LNCaP clone FGC (cell line): ENCODE data around the gene SALL1.

Experiments
- DNase-seq: peaks from one replicate; pipeline ENCODE4 v3.0.0-alpha.2; 2011; ENCODE audit warnings: low read depth
- H3K4me3 ChIP-seq: 2 replicates; pipeline ENCODE4 v1.5.1; 2011; ENCODE audit warnings: mild to moderate bottlenecking, low read depth, low read length, control low read depth
- TF ChIP-seq, protein P1 (sequence below): IDR thresholded peaks from 2 replicates; pipeline ENCODE4 v1.5.1; 2012; ENCODE audit warnings: mild to moderate bottlenecking; ENCODE audit not compliant: control insufficient read depth, insufficient read depth; ENCODE audit errors: extremely low read depth

SALL1 gene

DNA sequence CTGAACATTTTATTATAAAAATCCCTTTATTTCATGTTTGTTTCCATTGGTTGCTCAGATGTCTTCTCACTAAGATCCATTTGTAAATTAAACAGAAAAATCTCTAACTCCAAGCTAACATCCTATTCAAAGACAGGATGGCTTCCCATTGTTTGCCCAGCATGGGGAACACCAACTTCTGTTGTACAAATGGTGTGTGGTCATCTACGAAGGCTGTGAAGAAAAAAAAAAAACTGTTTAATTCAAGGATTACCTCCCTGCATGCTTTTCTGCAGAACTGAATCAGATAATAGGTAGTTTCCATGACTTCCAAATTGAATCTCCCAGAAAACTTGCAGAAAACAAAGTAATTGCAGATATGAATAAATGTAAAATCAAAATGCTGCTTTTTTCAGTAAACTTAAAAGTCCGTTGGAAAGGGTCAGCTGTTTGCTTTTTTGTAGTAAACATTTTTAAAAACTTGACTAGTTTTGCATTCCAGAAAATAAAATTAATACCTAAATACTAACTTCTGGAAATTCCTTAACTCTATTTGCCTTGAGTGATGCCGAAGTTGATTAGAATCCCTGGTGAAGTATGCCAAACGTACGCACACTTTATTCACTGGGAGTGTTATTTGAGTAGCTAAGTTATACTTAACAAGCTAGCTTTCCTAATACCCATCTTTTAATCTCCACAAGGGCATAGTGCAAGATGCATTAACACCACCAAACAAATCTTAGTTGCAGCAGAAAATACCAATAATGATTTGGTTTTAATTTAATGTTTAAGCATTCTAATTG lies 7.7 kb downstream of the SALL1 start:
- TF ChIP-seq, protein P1, sequence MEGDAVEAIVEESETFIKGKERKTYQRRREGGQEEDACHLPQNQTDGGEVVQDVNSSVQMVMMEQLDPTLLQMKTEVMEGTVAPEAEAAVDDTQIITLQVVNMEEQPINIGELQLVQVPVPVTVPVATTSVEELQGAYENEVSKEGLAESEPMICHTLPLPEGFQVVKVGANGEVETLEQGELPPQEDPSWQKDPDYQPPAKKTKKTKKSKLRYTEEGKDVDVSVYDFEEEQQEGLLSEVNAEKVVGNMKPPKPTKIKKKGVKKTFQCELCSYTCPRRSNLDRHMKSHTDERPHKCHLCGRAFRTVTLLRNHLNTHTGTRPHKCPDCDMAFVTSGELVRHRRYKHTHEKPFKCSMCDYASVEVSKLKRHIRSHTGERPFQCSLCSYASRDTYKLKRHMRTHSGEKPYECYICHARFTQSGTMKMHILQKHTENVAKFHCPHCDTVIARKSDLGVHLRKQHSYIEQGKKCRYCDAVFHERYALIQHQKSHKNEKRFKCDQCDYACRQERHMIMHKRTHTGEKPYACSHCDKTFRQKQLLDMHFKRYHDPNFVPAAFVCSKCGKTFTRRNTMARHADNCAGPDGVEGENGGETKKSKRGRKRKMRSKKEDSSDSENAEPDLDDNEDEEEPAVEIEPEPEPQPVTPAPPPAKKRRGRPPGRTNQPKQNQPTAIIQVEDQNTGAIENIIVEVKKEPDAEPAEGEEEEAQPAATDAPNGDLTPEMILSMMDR = no peak
- DNase-seq = no peak
- H3K4me3 ChIP-seq = no peak overlapping the region

DNA sequence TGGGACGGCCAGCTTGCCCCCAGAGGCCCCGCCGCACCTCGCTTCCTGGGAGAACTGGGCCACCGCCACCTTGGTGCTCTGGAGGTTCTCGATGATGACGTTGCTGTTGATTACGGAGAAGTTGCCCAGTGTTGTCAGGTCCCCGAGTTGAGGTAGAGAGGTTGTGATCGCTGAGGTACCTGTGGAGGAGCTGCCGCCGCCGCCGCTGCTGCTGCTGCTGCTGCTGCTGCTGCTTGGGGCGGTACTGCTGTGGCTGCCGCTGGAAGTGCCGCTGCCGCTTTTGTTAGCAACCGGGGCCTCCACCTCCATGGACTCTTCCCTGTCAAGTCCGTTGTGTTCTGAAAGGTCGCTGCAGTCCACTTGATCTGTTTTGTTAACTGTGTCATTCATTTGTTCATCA lies 9.5 kb downstream of the SALL1 start:
- DNase-seq = no peak

DNA sequence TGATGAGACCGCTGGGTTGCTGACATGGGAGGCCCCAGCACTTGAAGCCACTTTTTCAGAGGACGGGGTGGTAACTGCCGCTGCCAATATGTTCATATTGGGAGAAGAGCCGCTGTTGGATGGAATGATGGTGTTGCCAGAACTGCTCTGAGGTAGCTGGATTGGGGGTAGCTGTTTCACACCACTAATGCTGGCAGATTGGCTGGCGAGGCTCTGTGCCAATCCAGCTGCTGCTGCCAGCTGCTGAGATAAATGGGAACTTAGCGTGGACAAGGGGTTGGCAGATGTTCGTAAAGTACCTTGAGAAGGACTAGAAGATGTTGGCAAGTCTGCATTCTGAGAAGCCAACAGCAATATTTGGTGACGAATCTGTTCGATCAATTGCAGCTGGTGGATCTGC lies 10.0 kb downstream of the SALL1 start:
- no peak overlapping the region for H3K4me3 ChIP-seq
- TF ChIP-seq, protein P1 = no peak
- DNase-seq = no peak

More for the DNA sequence above, 9.5 kb downstream of the SALL1 start:
- no peak overlapping the region for H3K4me3 ChIP-seq
- TF ChIP-seq, protein P1 = no peak

DNA sequence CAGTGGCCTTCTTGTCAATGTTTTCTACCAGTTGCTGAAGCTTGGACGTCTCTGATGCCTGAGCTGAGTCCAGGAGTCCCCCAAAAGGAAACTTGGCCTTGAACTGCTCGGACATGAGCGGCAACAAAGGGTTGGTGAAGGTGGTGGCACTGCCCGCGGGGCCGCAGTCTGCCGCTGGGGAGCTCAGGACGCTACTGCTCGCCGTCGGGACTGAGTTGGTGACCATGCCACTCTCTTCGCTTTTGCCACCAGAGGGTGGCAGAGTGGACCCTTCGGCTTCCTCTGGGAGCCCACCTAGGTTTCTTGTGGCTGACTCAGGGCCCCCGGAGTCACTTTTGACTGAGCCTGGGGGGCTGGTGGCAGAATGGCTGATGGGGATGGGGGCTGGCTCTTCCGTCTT lies 11.0 kb downstream of the SALL1 start:
- no peak overlapping the region for H3K4me3 ChIP-seq
- TF ChIP-seq, protein P1 = no peak
- DNase-seq = no peak

DNA sequence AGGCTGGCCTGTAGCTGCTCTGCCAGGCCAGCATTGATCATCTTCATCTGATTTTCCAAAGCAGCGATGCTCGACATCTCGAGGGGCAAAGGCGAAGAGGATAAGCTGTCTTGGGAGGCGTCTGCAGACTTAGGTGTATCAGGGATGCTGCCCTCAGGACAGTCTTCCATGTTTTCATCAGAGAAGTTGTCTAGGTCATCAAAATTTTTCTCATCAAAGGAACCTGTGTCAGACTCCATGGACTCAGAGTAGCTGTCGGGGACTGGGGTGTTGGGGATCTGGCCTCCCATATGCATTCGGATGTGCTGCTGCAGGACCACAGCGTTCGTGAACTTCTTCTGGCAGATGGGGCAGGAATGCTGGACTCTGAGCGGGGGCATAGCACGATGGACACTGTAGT lies 11.5 kb downstream of the SALL1 start:
- TF ChIP-seq, protein P1 = no peak
- DNase-seq = no peak
- no peak overlapping the region for H3K4me3 ChIP-seq

DNA sequence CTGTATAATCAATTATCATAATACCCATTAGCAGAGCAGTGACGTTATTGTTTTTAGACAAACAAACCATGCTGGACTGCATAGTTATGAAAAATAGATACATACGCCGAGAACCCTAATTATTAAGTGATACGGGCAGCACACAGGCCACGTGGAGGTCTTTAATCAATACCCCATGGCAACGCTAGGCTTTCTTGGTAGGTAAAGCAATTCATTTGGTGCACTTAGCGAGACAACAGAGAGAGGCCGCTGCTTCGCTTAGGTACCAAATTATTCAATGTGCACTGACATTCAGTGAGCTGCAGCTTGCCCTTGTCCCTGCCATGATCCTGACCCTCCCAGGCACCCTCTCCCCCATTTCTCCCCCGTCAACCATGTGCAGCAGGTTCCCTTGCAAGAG lies 12.9 kb downstream of the SALL1 start:
- H3K4me3 ChIP-seq = no peak overlapping the region
- DNase-seq = no peak
- TF ChIP-seq, protein P1 = no peak

DNA sequence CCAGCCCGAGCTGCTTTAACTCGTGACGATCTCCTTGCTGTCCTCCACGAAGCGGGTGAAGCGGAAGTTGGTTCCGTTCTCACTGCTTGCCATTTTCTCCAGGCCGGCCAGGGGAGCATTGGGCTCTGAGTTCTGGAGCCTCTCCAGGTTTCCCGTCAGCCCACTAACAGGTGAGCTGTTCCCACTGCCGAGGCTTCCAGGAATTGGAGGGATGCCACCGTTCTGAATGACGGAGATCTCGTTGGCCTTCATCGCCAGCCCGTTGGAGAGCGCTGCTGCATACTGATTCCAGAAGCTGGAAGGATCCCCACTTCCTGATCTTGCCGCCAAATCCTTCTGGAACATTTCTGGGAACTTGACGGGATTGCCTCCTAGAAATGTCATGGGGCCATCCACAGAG lies 14.0 kb downstream of the SALL1 start:
- TF ChIP-seq, protein P1 = peak; percentile 17; the same call in 1 of the 2 replicates
- DNase-seq = peak; percentile 10
- H3K4me3 ChIP-seq = peak overlapping the region; percentile 4; the same call in 1 of the 2 replicates
